Neuronal stem cell (in vitro differentiated cells): Measurements from ENCODE around the gene PDXDC1.
"Not testable (repeated sequence)": the region's sequence is repeated elsewhere in the genome, so short reads cannot be mapped to it uniquely, and the experiment has no call there.

Experiments
- DNase-seq: peaks from one replicate; pipeline ENCODE4 v3.0.0-alpha.2; 2013; ENCODE audit warnings: low spot score
- H2AFZ ChIP-seq: one replicate; pipeline ENCODE4 v1.6.1; 2013; ENCODE audit warnings: mild to moderate bottlenecking, low read length, inconsistent platforms
- H2AK5ac ChIP-seq: 2 replicates; pipeline ENCODE4 v1.6.1; 2013; ENCODE audit warnings: low read depth, mild to moderate bottlenecking, inconsistent platforms, low read length, moderate library complexity, mixed read lengths
- H2BK120ac ChIP-seq: 2 replicates; pipeline ENCODE4 v1.6.1; 2013; ENCODE audit warnings: low read depth, mild to moderate bottlenecking, inconsistent platforms, low read length, moderate library complexity, mixed read lengths
- H2BK12ac ChIP-seq: one replicate; pipeline ENCODE4 v1.6.1; 2013; ENCODE audit warnings: low read length, inconsistent platforms
- H2BK15ac ChIP-seq: 2 replicates; pipeline ENCODE4 v1.6.1; 2013; ENCODE audit warnings: mild to moderate bottlenecking, low read length, inconsistent platforms, mixed read lengths
- H2BK5ac ChIP-seq: one replicate; pipeline ENCODE4 v1.6.1; 2013; ENCODE audit warnings: inconsistent platforms, mild to moderate bottlenecking, low read length, moderate library complexity
- H3K14ac ChIP-seq: one replicate; pipeline ENCODE4 v1.6.1; 2013; ENCODE audit warnings: low read length, inconsistent platforms
- H3K18ac ChIP-seq: 2 replicates; pipeline ENCODE4 v1.6.1; 2013; ENCODE audit warnings: low read length, inconsistent platforms
- H3K23ac ChIP-seq: 2 replicates; pipeline ENCODE4 v1.6.1; 2013; ENCODE audit warnings: low read depth, mild to moderate bottlenecking, mixed read lengths, low read length, inconsistent platforms; ENCODE audit not compliant: poor library complexity
- H3K27ac ChIP-seq: replicated peaks from 3 replicates; pipeline ENCODE4 v1.5.1; 2013; ENCODE audit warnings: low read length, inconsistent platforms
- H3K27me3 ChIP-seq, 3 experiments: 2 replicates each; pipeline ENCODE4 v1.6.1; 2013; ENCODE audit warnings: low read length in 3 of 3, mild to moderate bottlenecking in 2 of 3, inconsistent platforms in 1 of 3, low read depth in 1 of 3, mixed read lengths in 1 of 3, moderate library complexity in 1 of 3; ENCODE audit not compliant: control insufficient read depth in 3 of 3, insufficient read depth in 3 of 3
- H3K36me3 ChIP-seq, 2 donors: replicated peaks in 1 of 2; 2 replicates each; pipeline ENCODE4 v1.6.1; 2013; ENCODE audit warnings: low read length in 2 of 2; ENCODE audit not compliant: control insufficient read depth in 2 of 2, insufficient read depth in 2 of 2
- H3K4ac ChIP-seq: 2 replicates; pipeline ENCODE4 v1.6.1; 2013; ENCODE audit warnings: inconsistent platforms, mild to moderate bottlenecking, low read length, moderate library complexity
- H3K4me1 ChIP-seq, 2 donors: 1 replicate in 1 of 2; 2 replicates in 1 of 2; pipeline ENCODE4 v1.6.1; 2013; ENCODE audit warnings: low read length in 2 of 2, low read depth in 1 of 2; ENCODE audit not compliant: control insufficient read depth in 2 of 2, insufficient read depth in 1 of 2
- H3K4me2 ChIP-seq: one replicate; pipeline ENCODE4 v1.6.1; 2013; ENCODE audit warnings: mild to moderate bottlenecking, low read length, inconsistent platforms; ENCODE audit not compliant: insufficient read depth, poor library complexity, severe bottlenecking
- H3K4me3 ChIP-seq, 2 donors: 2 replicates each; pipeline ENCODE4 v1.5.1; 2013; ENCODE audit warnings: low read length in 2 of 2, mild to moderate bottlenecking in 2 of 2, inconsistent platforms in 1 of 2, moderate library complexity in 1 of 2
- H3K79me1 ChIP-seq: one replicate; pipeline ENCODE4 v1.6.1; 2013; ENCODE audit warnings: low read depth, mild to moderate bottlenecking, inconsistent platforms, low read length, moderate library complexity
- H3K9ac ChIP-seq: one replicate; pipeline ENCODE4 v1.6.1; 2013; ENCODE audit warnings: mild to moderate bottlenecking, low read depth, low read length, inconsistent platforms; ENCODE audit not compliant: poor library complexity
- H3K9me3 ChIP-seq, 2 donors: replicated peaks in 1 of 2; 2 replicates each; pipeline versions ENCODE3 to v1.6.1; 2013; ENCODE audit warnings: low read length in 2 of 2, mild to moderate bottlenecking in 2 of 2, inconsistent platforms in 1 of 2, low read depth in 1 of 2, mixed read lengths in 1 of 2, moderate library complexity in 1 of 2; ENCODE audit not compliant: control insufficient read depth in 2 of 2, insufficient read depth in 1 of 2
- H4K8ac ChIP-seq: one replicate; pipeline ENCODE4 v1.6.1; 2013; ENCODE audit warnings: low read depth, mild to moderate bottlenecking, inconsistent platforms, low read length, moderate library complexity
- H4K91ac ChIP-seq: one replicate; pipeline ENCODE4 v1.6.1; 2013; ENCODE audit warnings: low read length, low read depth, mild to moderate bottlenecking, inconsistent platforms; ENCODE audit not compliant: poor library complexity
- WGBS, 2 donors: extraction: QIAGEN DNeasy Blood & Tissue Kit; methylation state at CpG; one replicate each; pipeline ENCODE4 v1.1.7; 2013; ENCODE audit warnings: missing lambda C conversion rate in 2 of 2, mixed read lengths in 1 of 2; ENCODE audit not compliant: insufficient read length in 2 of 2, insufficient replicate concordance in 1 of 2; ENCODE audit errors: extremely low coverage in 2 of 2; 5-methylcytosine and 5-hydroxymethylcytosine counted together

The PDXDC1 gene

DNA sequence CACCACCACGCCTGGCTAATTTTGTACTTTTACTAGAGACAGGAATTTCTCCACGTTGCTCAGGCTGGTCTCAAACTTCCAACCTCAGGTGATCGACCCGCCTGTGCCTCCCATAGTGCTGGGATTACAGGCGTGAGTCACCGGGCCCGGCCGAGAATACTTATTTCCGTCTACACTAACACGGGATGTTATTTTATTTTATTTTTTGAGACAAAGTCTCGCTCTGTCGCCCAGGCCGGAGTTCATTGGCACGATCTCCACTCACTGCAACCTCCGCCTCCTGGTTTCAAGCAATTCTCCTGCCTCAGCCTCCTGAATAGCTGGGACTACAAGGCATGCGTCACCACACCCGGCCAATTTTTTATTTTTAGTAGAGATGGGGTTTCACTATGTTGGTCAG, 9.5 kb upstream of the PDXDC1 start:
- no peak overlapping the region for H2BK12ac ChIP-seq
- WGBS, 2 donors: no CpG with 5 or more reads among the region's 17 CpGs

DNA sequence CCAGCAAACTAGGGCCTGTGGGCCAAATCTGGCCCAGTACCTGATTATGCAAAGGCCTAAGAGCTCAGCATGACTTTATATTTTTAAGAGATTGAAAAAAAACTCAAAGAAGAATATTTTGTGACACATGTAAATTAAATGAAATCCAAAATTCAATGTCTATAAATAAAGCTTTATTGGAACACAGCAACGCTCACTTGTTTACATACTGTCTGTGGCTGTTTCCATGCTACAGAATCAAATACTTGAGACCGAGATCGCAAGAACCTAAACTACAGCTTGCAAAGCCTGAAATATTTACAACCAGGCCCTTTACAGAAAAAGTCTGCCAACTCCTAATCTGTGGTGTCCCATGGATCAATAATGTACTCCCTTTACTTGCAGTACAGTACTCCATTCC, 5.0 kb upstream of the PDXDC1 start:
- not testable (repeated sequence) for H3K79me1 ChIP-seq, H3K14ac ChIP-seq, H3K23ac ChIP-seq, H2BK120ac ChIP-seq, H2BK15ac ChIP-seq, H2BK12ac ChIP-seq, H2AFZ ChIP-seq, H3K9me3 ChIP-seq, H4K91ac ChIP-seq, DNase-seq, H2AK5ac ChIP-seq, H3K18ac ChIP-seq, H4K8ac ChIP-seq, H3K4me3 ChIP-seq, H3K27ac ChIP-seq, H3K4me1 ChIP-seq, H3K9ac ChIP-seq, H3K36me3 ChIP-seq, H3K4ac ChIP-seq, H3K4me2 ChIP-seq, H3K27me3 ChIP-seq, H2BK5ac ChIP-seq
- WGBS, 2 donors: no CpG with 5 or more reads among the region's 3 CpGs

More for the DNA sequence above, 9.5 kb upstream of the PDXDC1 start:
- Histone ChIP-seq H4K8ac (no peak overlapping the region), H3K79me1 (no peaks in the 10 kb centered on the region), H3K4ac (no peak overlapping the region), H3K36me3 (no peaks in the 10 kb centered on the region), H3K23ac (no peak overlapping the region), H3K4me3 (no peak overlapping the region), H2AK5ac (no peak overlapping the region), H3K14ac (no peak overlapping the region), H3K4me1 (no peaks in the 10 kb centered on the region), H2BK5ac (no peak overlapping the region), H3K18ac (no peak overlapping the region), H3K9me3 (peaks cover 0 to 2% of the 10 kb centered on the region in 2 donors), H2BK120ac (no peak overlapping the region), H4K91ac (no peak overlapping the region), H3K27ac (no peak overlapping the region), H3K9ac (no peak overlapping the region), H3K4me2 (no peak overlapping the region), H2BK15ac (no peak overlapping the region), H3K27me3 (no peaks in the 10 kb centered on the region), H2AFZ (no peak overlapping the region)
- DNase-seq: no peak

DNA sequence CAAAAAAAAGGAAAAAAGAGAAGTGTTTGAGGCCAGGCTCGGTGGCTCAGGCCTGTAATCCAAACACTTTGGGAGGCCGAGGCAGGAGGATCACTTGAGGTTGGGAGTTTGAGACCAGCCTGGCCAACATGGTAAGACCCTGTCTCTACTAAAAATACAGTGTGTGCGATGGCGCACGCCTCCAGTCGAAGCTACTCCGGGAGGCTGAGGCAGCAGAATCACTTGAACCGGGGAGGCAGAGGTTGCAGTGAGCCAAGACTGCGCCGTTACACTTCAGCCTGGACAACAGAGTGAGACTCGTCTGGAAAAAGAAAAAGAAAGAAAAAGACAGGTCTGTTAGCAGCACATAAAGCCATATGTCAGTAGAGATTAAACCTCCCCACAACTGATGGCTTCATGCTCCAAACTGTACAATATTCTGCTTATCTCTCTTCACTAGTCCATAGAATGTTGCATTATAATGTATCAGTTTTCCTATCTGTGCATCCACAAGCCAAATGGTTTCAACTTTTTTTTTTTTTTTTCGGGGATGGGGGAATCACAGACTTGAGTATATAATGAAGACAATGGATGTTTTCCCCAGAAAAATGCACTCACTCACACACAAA, 3.1 kb upstream of the PDXDC1 start:
- not testable (repeated sequence) for H2AFZ ChIP-seq, H3K79me1 ChIP-seq, H2AK5ac ChIP-seq, H3K36me3 ChIP-seq, H2BK12ac ChIP-seq, H3K9ac ChIP-seq, H3K4me2 ChIP-seq, H3K27me3 ChIP-seq, H2BK5ac ChIP-seq, H3K23ac ChIP-seq, H4K91ac ChIP-seq, H2BK120ac ChIP-seq, H3K18ac ChIP-seq, H3K27ac ChIP-seq, H4K8ac ChIP-seq, H3K14ac ChIP-seq, H3K4ac ChIP-seq, DNase-seq, H3K9me3 ChIP-seq, H3K4me1 ChIP-seq, H2BK15ac ChIP-seq
- peak overlapping the region in 1 of 2 donors; percentile 62 for H3K4me3 ChIP-seq
- WGBS, 2 donors: no CpG with 5 or more reads among the region's 12 CpGs

DNA sequence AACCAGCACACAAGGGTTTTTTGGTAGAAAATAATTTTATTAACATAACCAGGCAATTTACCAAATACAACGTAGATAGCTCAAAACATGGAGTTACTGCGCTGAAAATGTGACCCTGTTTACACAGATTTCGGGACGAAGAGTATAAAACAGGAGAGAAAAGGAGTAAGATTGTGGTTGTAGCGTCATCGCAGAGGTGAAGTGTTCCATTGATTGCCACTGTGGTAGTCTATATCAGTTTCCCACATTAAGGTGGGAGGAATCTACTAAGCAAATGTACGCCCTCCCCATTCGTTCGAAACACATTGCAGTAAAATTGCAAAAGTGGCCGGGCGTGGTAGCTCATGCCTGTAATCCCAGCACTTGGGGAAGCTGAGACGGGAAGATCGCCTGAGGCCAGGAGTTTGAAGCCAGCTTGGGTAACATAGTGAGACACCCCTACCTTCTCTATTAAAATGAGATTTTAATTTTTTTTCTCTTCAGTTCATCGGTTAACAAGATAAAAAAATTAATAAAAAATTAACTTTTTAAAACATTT, 972 bp upstream of the PDXDC1 start:
- H3K36me3 ChIP-seq, H3K18ac ChIP-seq, H2BK120ac ChIP-seq, H2AK5ac ChIP-seq, H2BK12ac ChIP-seq, H3K4ac ChIP-seq, H3K4me1 ChIP-seq, H3K9ac ChIP-seq, H2BK15ac ChIP-seq, H3K23ac ChIP-seq, H3K27me3 ChIP-seq, DNase-seq, H3K79me1 ChIP-seq, H4K91ac ChIP-seq, H4K8ac ChIP-seq, H2BK5ac ChIP-seq, H3K27ac ChIP-seq, H3K9me3 ChIP-seq, H3K14ac ChIP-seq: not testable (repeated sequence)
- peak overlapping the region; percentile 100 for H2AFZ ChIP-seq
- H3K4me2 ChIP-seq: peak overlapping the region; percentile 78
- peak overlapping the region in 1 of 2 donors; percentile 81 for H3K4me3 ChIP-seq
- WGBS, 2 donors: no CpG with 5 or more reads among the region's 14 CpGs
